HFF-Myc (cell line): ENCODE data around the gene PTEN.

ENCODE experiments used
- DNase-seq: peaks from one replicate; pipeline ENCODE4 v3.0.0-alpha.2; 2011; ENCODE audit warnings: low read depth; ENCODE audit errors: extremely low read depth
- H3K4me3 ChIP-seq: replicated peaks from 2 replicates; pipeline ENCODE4 v1.5.1; 2011; ENCODE audit warnings: low read depth, mild to moderate bottlenecking, control low read depth, low read length
- CTCF ChIP-seq: IDR thresholded peaks from 2 replicates; pipeline ENCODE4 v1.5.1; 2012; ENCODE audit warnings: mild to moderate bottlenecking, low read depth, low read length, control low read depth; ENCODE audit errors: missing control alignments

Gene PTEN

GRCh38 chr10:87991946-87992345, 128.5 kb downstream of the PTEN start:
- no peak for TF ChIP-seq CTCF
- no peak overlapping the region for H3K4me3 ChIP-seq
- no peak for DNase-seq

DNA sequence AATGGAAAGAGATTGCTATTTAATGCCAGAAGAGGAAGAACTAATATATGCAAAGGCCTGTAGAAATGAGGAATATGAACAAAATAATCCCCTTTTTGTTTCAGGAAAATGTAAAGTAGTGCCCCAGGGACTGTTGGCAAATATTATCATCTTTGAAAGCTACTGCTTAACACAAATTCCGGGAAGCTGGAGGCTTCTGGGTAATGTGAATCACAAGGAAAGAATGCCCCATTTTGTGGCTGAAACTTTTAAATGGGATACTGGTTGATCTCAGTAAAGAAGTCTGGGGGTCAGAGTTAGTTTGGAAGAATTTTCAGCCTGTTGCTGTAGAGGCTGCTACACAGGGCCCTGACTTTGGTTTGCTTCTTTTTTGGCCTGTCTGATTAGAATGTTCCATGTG, 141.0 kb downstream of the PTEN start:
- DNase-seq, result peak; percentile 21
- no peak overlapping the region for H3K4me3 ChIP-seq
- TF ChIP-seq CTCF, result no peak

GRCh38 chr10:88006261-88006660, 142.8 kb downstream of the PTEN start:
- TF ChIP-seq CTCF, result no peak
- DNase-seq, result no peak
- H3K4me3 ChIP-seq, result no peak overlapping the region

- no peak for DNase-seq
- no peak for TF ChIP-seq CTCF
Measured at GRCh38 chr10:88008866-88009470, 145.5 kb downstream of the PTEN start.

DNA sequence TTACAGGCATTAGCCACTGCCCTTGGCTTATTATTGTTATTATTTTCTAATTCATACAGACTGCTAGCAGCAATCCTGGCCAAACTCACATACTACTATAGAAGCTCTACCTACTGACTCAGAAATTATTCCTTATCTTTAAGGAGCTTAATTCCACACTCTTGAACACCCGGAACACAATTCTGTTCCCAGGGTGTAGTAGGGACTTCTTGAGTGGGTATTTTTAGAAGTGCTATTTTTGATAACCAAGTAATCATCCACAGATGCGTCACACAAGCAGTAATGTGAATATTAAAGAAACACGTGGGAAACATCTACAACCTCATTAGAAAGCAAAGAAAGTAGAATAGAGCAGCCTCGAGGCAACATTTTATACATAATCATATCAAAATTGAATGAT, 149.2 kb downstream of the PTEN start:
- no peak for TF ChIP-seq CTCF
- H3K4me3 ChIP-seq, result no peak overlapping the region
- no peak for DNase-seq

More at GRCh38 chr10:88008866-88009470, 145.5 kb downstream of the PTEN start:
- no peak overlapping the region for H3K4me3 ChIP-seq

DNA sequence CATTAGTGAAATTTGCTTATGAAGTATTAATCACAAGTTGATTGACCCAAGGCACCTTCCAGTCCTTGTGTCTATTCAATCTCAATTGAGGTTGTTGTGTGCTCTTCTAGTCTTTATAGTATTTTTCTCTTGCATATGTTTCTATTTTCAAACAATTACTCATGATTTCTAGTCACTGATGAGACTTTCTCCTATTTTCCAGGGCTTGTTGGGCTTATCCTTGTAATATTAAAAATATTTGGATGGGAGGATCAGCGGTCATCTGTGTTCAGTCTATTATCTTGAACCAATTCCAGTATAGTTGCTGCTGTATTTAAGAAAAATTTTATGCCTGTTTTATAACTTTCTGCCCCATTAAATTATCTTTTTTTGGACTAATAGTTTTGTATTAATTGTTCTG, 154.4 kb downstream of the PTEN start:
- TF ChIP-seq CTCF, result no peak
- no peak overlapping the region for H3K4me3 ChIP-seq
- no peak for DNase-seq

- H3K4me3 ChIP-seq, result no peak overlapping the region
- no peak for TF ChIP-seq CTCF
- DNase-seq, result no peak
Measured at GRCh38 chr10:88019753-88020152, 156.3 kb downstream of the PTEN start.
